C4-2B (cell line): ENCODE measurements around the gene PCSK5.

Experiments used
- ZFX ChIP-seq: fragments of 450-650 bp; IDR thresholded peaks from 2 replicates; pipeline ENCODE4 v1.6.1; 2017
- TF ChIP-seq, protein P1 (sequence below): fragments of 450-650 bp; conservative IDR thresholded peaks from 2 replicates; pipeline ENCODE4 v1.5.1; 2017; ENCODE audit warnings: mild to moderate bottlenecking

DNA sequence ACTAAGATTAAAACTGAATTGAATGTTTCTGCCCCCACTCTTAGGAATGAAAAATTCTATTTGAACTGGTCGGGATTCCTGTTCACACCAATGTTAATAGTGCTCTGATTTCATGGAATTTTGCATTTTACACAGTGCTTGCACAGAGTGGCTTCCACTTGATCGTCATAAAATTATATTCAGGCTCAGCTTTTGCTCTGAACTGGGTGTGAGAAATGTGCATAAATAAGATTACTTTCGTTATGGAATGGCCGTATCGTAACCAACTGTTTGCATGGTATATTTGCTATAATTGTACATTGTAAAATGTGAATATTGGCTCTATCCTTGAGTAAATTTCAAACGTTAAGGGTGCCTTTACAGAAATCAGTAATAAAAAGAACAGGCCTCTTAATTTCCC, 262.9 kb downstream of the PCSK5 start:
- TF ChIP-seq, protein P1, sequence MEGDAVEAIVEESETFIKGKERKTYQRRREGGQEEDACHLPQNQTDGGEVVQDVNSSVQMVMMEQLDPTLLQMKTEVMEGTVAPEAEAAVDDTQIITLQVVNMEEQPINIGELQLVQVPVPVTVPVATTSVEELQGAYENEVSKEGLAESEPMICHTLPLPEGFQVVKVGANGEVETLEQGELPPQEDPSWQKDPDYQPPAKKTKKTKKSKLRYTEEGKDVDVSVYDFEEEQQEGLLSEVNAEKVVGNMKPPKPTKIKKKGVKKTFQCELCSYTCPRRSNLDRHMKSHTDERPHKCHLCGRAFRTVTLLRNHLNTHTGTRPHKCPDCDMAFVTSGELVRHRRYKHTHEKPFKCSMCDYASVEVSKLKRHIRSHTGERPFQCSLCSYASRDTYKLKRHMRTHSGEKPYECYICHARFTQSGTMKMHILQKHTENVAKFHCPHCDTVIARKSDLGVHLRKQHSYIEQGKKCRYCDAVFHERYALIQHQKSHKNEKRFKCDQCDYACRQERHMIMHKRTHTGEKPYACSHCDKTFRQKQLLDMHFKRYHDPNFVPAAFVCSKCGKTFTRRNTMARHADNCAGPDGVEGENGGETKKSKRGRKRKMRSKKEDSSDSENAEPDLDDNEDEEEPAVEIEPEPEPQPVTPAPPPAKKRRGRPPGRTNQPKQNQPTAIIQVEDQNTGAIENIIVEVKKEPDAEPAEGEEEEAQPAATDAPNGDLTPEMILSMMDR = no peak
- TF ChIP-seq ZFX = no peak
